ENCODE measurements around the gene USP46. TPM values are rescaled to one million over a fixed set of nuclear protein-coding genes. Genes with fewer than 3 reads are reported as not detected.

USP46 gene
- total RNA-seq, 1 donor from 2014 or later = 76.4 TPM

GRCh38 chr4:52661966-52662690, 3.0 kb upstream of the USP46 start:
- DNase-seq = no peak
- intact Hi-C loops (cut with micrococcal nuclease) = no loop called here
- TF ChIP-seq CTCF (IDR thresholded peaks at IDR 0.05; ENCODE audit: borderline replicate concordance) = no peak
- Histone ChIP-seq H3K9me3 (replicated peaks) (no peaks in the 10 kb centered on the region), H3K27ac (replicated peaks) (peak overlapping the region; percentile 100), H3K4me1 (peaks cover 53% of the 10 kb centered on the region), H3K4me3 (no peak overlapping the region), H3K36me3 (peaks cover 8% of the 10 kb centered on the region), H3K27me3 (ENCODE audit: low read depth) (no peaks in the 10 kb centered on the region)

GRCh38 chr4:52660643-52661042, 1.5 kb upstream of the USP46 start:
- Histone ChIP-seq H3K4me3 (peak overlapping the region; percentile 90), H3K9me3 (replicated peaks) (no peaks in the 10 kb centered on the region), H3K27me3 (ENCODE audit: low read depth) (no peaks in the 10 kb centered on the region), H3K27ac (replicated peaks) (peak overlapping the region; percentile 100), H3K36me3 (peaks cover 8% of the 10 kb centered on the region), H3K4me1 (peaks cover 68% of the 10 kb centered on the region)
- no peak for TF ChIP-seq CTCF (IDR thresholded peaks at IDR 0.05; ENCODE audit: borderline replicate concordance)
- intact Hi-C loops (cut with micrococcal nuclease) = no loop called here
- no peak for DNase-seq

- peak; percentile 81 for DNase-seq
- Histone ChIP-seq H3K9me3 (replicated peaks) (no peaks in the 10 kb centered on the region), H3K36me3 (peaks cover 8% of the 10 kb centered on the region), H3K27ac (replicated peaks) (peak overlapping the region; percentile 100), H3K27me3 (ENCODE audit: low read depth) (no peaks in the 10 kb centered on the region), H3K4me3 (peak overlapping the region; percentile 90), H3K4me1 (peaks cover 76% of the 10 kb centered on the region)
- no peak for TF ChIP-seq CTCF (IDR thresholded peaks at IDR 0.05; ENCODE audit: borderline replicate concordance)
- intact Hi-C loops (cut with micrococcal nuclease) = no loop called here
Measured at GRCh38 chr4:52659722-52660261, 691 bp upstream of the USP46 start.

- Histone ChIP-seq H3K27ac (replicated peaks) (peak overlapping the region; percentile 100), H3K36me3 (peaks cover 8% of the 10 kb centered on the region), H3K27me3 (ENCODE audit: low read depth) (no peaks in the 10 kb centered on the region), H3K4me3 (peak overlapping the region; percentile 90), H3K9me3 (replicated peaks) (no peaks in the 10 kb centered on the region), H3K4me1 (peaks cover 76% of the 10 kb centered on the region)
- intact Hi-C loops (cut with micrococcal nuclease) = no loop called here
- no peak for TF ChIP-seq CTCF (IDR thresholded peaks at IDR 0.05; ENCODE audit: borderline replicate concordance)
- no peak for DNase-seq
Measured at GRCh38 chr4:52658641-52659000, 480 bp downstream of the USP46 start.

- DNase-seq = no peak
- Histone ChIP-seq H3K27me3 (ENCODE audit: low read depth) (no peaks in the 10 kb centered on the region), H3K4me3 (peak overlapping the region; percentile 90), H3K9me3 (replicated peaks) (no peaks in the 10 kb centered on the region), H3K4me1 (peaks cover 70% of the 10 kb centered on the region), H3K36me3 (peaks cover 8% of the 10 kb centered on the region), H3K27ac (replicated peaks) (peak overlapping the region; percentile 100)
- intact Hi-C loops (cut with micrococcal nuclease) = no loop called here
- TF ChIP-seq CTCF (IDR thresholded peaks at IDR 0.05; ENCODE audit: borderline replicate concordance) = no peak
Measured at GRCh38 chr4:52657618-52658501, 1.2 kb downstream of the USP46 start.
